ENCODE measurements around the gene COL21A1. TPM values are rescaled to one million over a fixed set of nuclear protein-coding genes. Genes with fewer than 3 reads are reported as not detected.

COL21A1 gene
- total and polyA plus RNA-seq, 2 of the 13 experiments (the other 11 are each of a cell fraction or from before 2014, with no cell fraction given): 0.13 TPM; not detected in 1

GRCh38 chr6:56041591-56041990 is 205.8 kb downstream of the COL21A1 start:
- H3K9me3 ChIP-seq (ENCODE audit: low read length): no peaks in the 10 kb centered on the region
- no peaks in the 10 kb centered on the region for H3K79me2 ChIP-seq (ENCODE audit: insufficient read depth, low read length)
- no peak overlapping the region for H2AFZ ChIP-seq (ENCODE audit: low read length)
- no peaks in the 10 kb centered on the region for H3K27me3 ChIP-seq (ENCODE audit: control insufficient read depth in 1 of 2, insufficient read depth in 2 of 2, low read length in 2 of 2)
- no peak overlapping the region for H3K27ac ChIP-seq (ENCODE audit: extremely low read length, insufficient read depth, low read length)
- DNase-seq (ENCODE audit: low spot score): no peak
- no peaks in the 10 kb centered on the region for H3K4me1 ChIP-seq (ENCODE audit: insufficient read depth, low read length)
- BruUV-seq (replicated peaks): no TSS peak
- TF ChIP-seq TBX3 (IDR thresholded peaks at IDR 0.05; ENCODE audit: borderline replicate concordance) (no peak), ZNF224 (CRISPR knock-in tag; IDR thresholded peaks at IDR 0.05) (no peak), ZNF562 (CRISPR knock-in tag; IDR thresholded peaks at IDR 0.05; ENCODE audit: borderline replicate concordance) (no peak), CREB3 (CRISPR knock-in tag; IDR thresholded peaks at IDR 0.05) (no peak), ZNF891 (CRISPR knock-in tag; IDR thresholded peaks at IDR 0.05) (no peak)
- no peak overlapping the region for H3K4me2 ChIP-seq (ENCODE audit: low read depth, low read length)
- H3K4me3 ChIP-seq (replicated peaks in 1 of 3; ENCODE audit: insufficient read depth in 1 of 3, low read depth in 2 of 3, low read length in 3 of 3): no peak overlapping the region
- in situ Hi-C loops (cut with HindIII; ENCODE audit: extremely low pct_ligation_motif_present, low pct_unique_long_range_greater_than_20kb): no loop called here
- intact Hi-C loops (cut with micrococcal nuclease; ENCODE audit: unreplicated experiment): no loop called here
- no peaks in the 10 kb centered on the region for H4K20me1 ChIP-seq (ENCODE audit: insufficient read depth, low read length)
- no peak for ATAC-seq
- no peak overlapping the region for H3K9ac ChIP-seq (ENCODE audit: insufficient read depth, low read depth, low read length)
- POLR2A ChIA-PET: no interaction called here
- WGBS (ENCODE audit: low lambda C conversion rate): 2% methylated on average over 1 of the region's 1 CpG
- no peak for FAIRE-seq
- no peaks in the 10 kb centered on the region for H3K36me3 ChIP-seq (replicated peaks in 1 of 2; ENCODE audit: control insufficient read depth in 1 of 2, insufficient read depth in 2 of 2, low read length in 2 of 2)
- CTCF ChIA-PET (ENCODE audit: low intra/inter-chr PET ratio, low total read pairs): no interaction called here

GRCh38 chr6:56040889-56041301 is 206.5 kb downstream of the COL21A1 start:
- H3K27ac ChIP-seq (ENCODE audit: extremely low read length, insufficient read depth, low read length): no peak overlapping the region
- POLR2A ChIA-PET: no interaction called here
- no peaks in the 10 kb centered on the region for H3K9me3 ChIP-seq (ENCODE audit: low read length)
- H3K4me2 ChIP-seq (ENCODE audit: low read depth, low read length): no peak overlapping the region
- no peaks in the 10 kb centered on the region for H3K79me2 ChIP-seq (ENCODE audit: insufficient read depth, low read length)
- FAIRE-seq (no peak), DNase-seq (ENCODE audit: low spot score) (no peak), ATAC-seq (no peak)
- H4K20me1 ChIP-seq (ENCODE audit: insufficient read depth, low read length): no peaks in the 10 kb centered on the region
- CTCF ChIA-PET (ENCODE audit: low intra/inter-chr PET ratio, low total read pairs): no interaction called here
- no peaks in the 10 kb centered on the region for H3K4me1 ChIP-seq (ENCODE audit: insufficient read depth, low read length)
- no peak overlapping the region for H2AFZ ChIP-seq (ENCODE audit: low read length)
- H3K9ac ChIP-seq (ENCODE audit: insufficient read depth, low read depth, low read length): no peak overlapping the region
- intact Hi-C loops (cut with micrococcal nuclease; ENCODE audit: unreplicated experiment) (no loop called here), in situ Hi-C loops (cut with HindIII; ENCODE audit: extremely low pct_ligation_motif_present, low pct_unique_long_range_greater_than_20kb) (no loop called here)
- H3K36me3 ChIP-seq (replicated peaks in 1 of 2; ENCODE audit: control insufficient read depth in 1 of 2, insufficient read depth in 2 of 2, low read length in 2 of 2): no peaks in the 10 kb centered on the region
- no peak overlapping the region for H3K4me3 ChIP-seq (replicated peaks in 1 of 3; ENCODE audit: insufficient read depth in 1 of 3, low read depth in 2 of 3, low read length in 3 of 3)
- WGBS (ENCODE audit: low lambda C conversion rate): 0% methylated on average over 1 of the region's 1 CpG
- no peaks in the 10 kb centered on the region for H3K27me3 ChIP-seq (ENCODE audit: control insufficient read depth in 1 of 2, insufficient read depth in 2 of 2, low read length in 2 of 2)
- no TSS peak for BruUV-seq (replicated peaks)
- TF ChIP-seq KLF9 (CRISPR knock-in tag; IDR thresholded peaks at IDR 0.05; ENCODE audit: low read depth) (no peak), ZBTB44 (CRISPR knock-in tag; IDR thresholded peaks at IDR 0.05) (no peak), KDM3A (CRISPR knock-in tag; IDR thresholded peaks at IDR 0.05; ENCODE audit: low read depth) (no peak), KDM5B (CRISPR knock-in tag; IDR thresholded peaks at IDR 0.05; ENCODE audit: borderline replicate concordance) (no peak), CEBPG (CRISPR knock-in tag; IDR thresholded peaks at IDR 0.05) (no peak), CBX1 (IDR thresholded peaks at IDR 0.05; ENCODE audit: low read depth) (no peak), GATA4 (IDR thresholded peaks at IDR 0.05; ENCODE audit: borderline replicate concordance, low read depth) (no peak), ZSCAN30 (CRISPR knock-in tag; IDR thresholded peaks at IDR 0.05) (no peak), SRY (CRISPR knock-in tag; IDR thresholded peaks at IDR 0.05) (no peak), ZNF784 (CRISPR knock-in tag; IDR thresholded peaks at IDR 0.05; ENCODE audit: borderline replicate concordance) (no peak), ZNF101 (CRISPR knock-in tag; IDR thresholded peaks at IDR 0.05; ENCODE audit: borderline replicate concordance, low read depth) (no peak), ARID2 (CRISPR knock-in tag; IDR thresholded peaks at IDR 0.05; ENCODE audit: borderline replicate concordance) (no peak), ZNF652 (CRISPR knock-in tag; IDR thresholded peaks at IDR 0.05; ENCODE audit: borderline replicate concordance, low read depth) (no peak), HNRNPLL (IDR thresholded peaks at IDR 0.05; ENCODE audit: low read depth, low read length, poor library complexity, severe bottlenecking) (no peak)

All from HepG2 (cell line).